SK-N-SH (cell line): ENCODE measurements around the gene CACNA1A. TPM values are rescaled to one million over a fixed set of nuclear protein-coding genes. Genes with fewer than 3 reads are reported as not detected.
A peak's percentile ranks its signal among the peaks of the same experiment; 100 is the strongest.

Source experiments
- CTCF ChIA-PET: fragments of 300-600, 350-600 bp; formaldehyde crosslinking; extraction: SDS; loops from one replicate; lab custom pipeline; 2021; lab: Yijun Ruan, JAX
- POLR2A ChIA-PET: fragments of 350-600 bp; sonication (Branson Sonifier 250); formaldehyde crosslinking; extraction: SDS; loops from one replicate; lab custom pipeline; 2020; ENCODE audit warnings: antibody characterized with exemption, inconsistent platforms; lab: Yijun Ruan, JAX
- DNase-seq: peaks from one replicate; pipeline ENCODE4 v3.0.0; 2012
- H2AFZ ChIP-seq: fragments of 200-600 bp; sonication (generic); 2 replicates; pipeline ENCODE4 v1.8.1; 2016; ENCODE audit warnings: antibody characterized with exemption, mild to moderate bottlenecking, low read depth
- H3F3A ChIP-seq: fragments of 200-600 bp; sonication (generic); replicated peaks from 2 replicates; pipeline ENCODE3; 2016; ENCODE audit warnings: antibody characterized with exemption, mild to moderate bottlenecking; ENCODE audit not compliant: insufficient read depth
- H3K27ac ChIP-seq, 2 experiments: fragments of 200-500 bp in 1 of 2; fragments of 200-600 bp in 1 of 2; sonication (Bioruptor generic) in 1 of 2; sonication (generic), shearing (Covaris generic) in 1 of 2; 2 replicates each; pipeline versions ENCODE4 v1.5.1 to v1.6.1; 2014 to 2016; ENCODE audit warnings: low read depth in 2 of 2, inconsistent platforms in 1 of 2, low read length in 1 of 2, mild to moderate bottlenecking in 1 of 2, mixed read lengths in 1 of 2
- H3K27me3 ChIP-seq: fragments of 200-600 bp; sonication (generic), shearing (Covaris generic); 2 replicates; pipeline ENCODE4 v1.6.1; 2016; ENCODE audit warnings: mixed run types; ENCODE audit not compliant: insufficient read depth
- H3K36me3 ChIP-seq, 2 experiments: fragments of 200-500 bp in 1 of 2; fragments of 200-600 bp in 1 of 2; sonication (Bioruptor generic) in 1 of 2; sonication (generic) in 1 of 2; replicated peaks in 1 of 2; 2 replicates each; pipeline versions ENCODE3 to v1.5.1; 2014 to 2016; ENCODE audit warnings: low read length in 1 of 2, mild to moderate bottlenecking in 1 of 2; ENCODE audit not compliant: insufficient read depth in 2 of 2, control insufficient read depth in 1 of 2
- H3K4me1 ChIP-seq, 2 experiments: fragments of 200-500 bp in 1 of 2; fragments of 200-600 bp in 1 of 2; sonication (Bioruptor generic) in 1 of 2; sonication (generic), shearing (Covaris generic) in 1 of 2; 2 replicates each; pipeline versions ENCODE4 v1.5.1 to v1.6.1; 2014 to 2016; ENCODE audit warnings: low read depth in 1 of 2, low read length in 1 of 2, mixed run types in 1 of 2; ENCODE audit not compliant: insufficient read depth in 2 of 2, control insufficient read depth in 1 of 2
- H3K4me2 ChIP-seq: fragments of 200-600 bp; sonication (generic), shearing (Covaris generic); 2 replicates; pipeline ENCODE4 v1.6.1; 2017; ENCODE audit warnings: mixed run types
- H3K4me3 ChIP-seq, 2 experiments: fragments of 200-500 bp in 1 of 2; fragments of 200-600 bp in 1 of 2; sonication (Bioruptor generic) in 1 of 2; sonication (generic), shearing (Covaris generic) in 1 of 2; 2 replicates each; pipeline versions ENCODE4 v1.5.1 to v1.8.1; 2014 to 2016; ENCODE audit warnings: low read depth in 2 of 2, inconsistent platforms in 1 of 2, low read length in 1 of 2, mild to moderate bottlenecking in 1 of 2, mixed read lengths in 1 of 2, moderate library complexity in 1 of 2
- H3K79me2 ChIP-seq: fragments of 200-600 bp; sonication (generic); 2 replicates; pipeline ENCODE4 v1.8.1; 2017; ENCODE audit warnings: mild to moderate bottlenecking; ENCODE audit not compliant: insufficient read depth
- H3K9ac ChIP-seq: fragments of 200-600 bp; sonication (generic); 2 replicates; pipeline ENCODE4 v1.6.1; 2017; ENCODE audit warnings: mixed run types
- H3K9me2 ChIP-seq: fragments of 200-600 bp; sonication (generic); 2 replicates; pipeline ENCODE4 v1.6.1; 2017; ENCODE audit warnings: mixed run types
- H3K9me3 ChIP-seq: fragments of 200-600 bp; sonication (generic); 2 replicates; pipeline ENCODE4 v1.6.1; 2017; ENCODE audit warnings: mixed run types, mild to moderate bottlenecking, moderate library complexity
- H4K20me1 ChIP-seq: fragments of 200-600 bp; sonication (generic); 2 replicates; pipeline ENCODE4 v1.6.1; 2017; ENCODE audit warnings: mild to moderate bottlenecking, mixed run types; ENCODE audit not compliant: insufficient read depth
- ELF1 ChIP-seq: IDR thresholded peaks from 2 replicates; pipeline ENCODE4 v1.4.0; 2012
- EP300 ChIP-seq, 2 experiments: IDR thresholded peaks; 2 replicates each; pipeline versions ENCODE4 v1.4.0 to v1.6.1; 2012; ENCODE audit warnings: borderline replicate concordance in 1 of 2, low read depth in 1 of 2, low read length in 1 of 2
- EZH2phosphoT487 ChIP-seq: fragments of 200-600 bp; sonication (generic); IDR thresholded peaks from 2 replicates; pipeline ENCODE4 v1.6.1; 2017; ENCODE audit warnings: low read depth, mixed run types, mild to moderate bottlenecking, antibody characterized with exemption, moderate library complexity, borderline replicate concordance
- FOSL2 ChIP-seq: IDR thresholded peaks from 2 replicates; pipeline ENCODE4 v1.4.0; 2012; ENCODE audit warnings: low read depth, mild to moderate bottlenecking, moderate library complexity, borderline replicate concordance
- FOXJ3 ChIP-seq: sonication (generic); formaldehyde crosslinking; IDR thresholded peaks from 2 replicates; pipeline ENCODE4 v1.5.1; 2020; ENCODE audit warnings: mild to moderate bottlenecking, missing genetic modification reagents
- FOXM1 ChIP-seq: IDR thresholded peaks from 2 replicates; pipeline ENCODE4 v1.4.0; 2012; ENCODE audit warnings: low read depth, mild to moderate bottlenecking
- GATA2 ChIP-seq: sonication (generic); formaldehyde crosslinking; IDR thresholded peaks from 2 replicates; pipeline ENCODE4 v1.5.0; 2020; ENCODE audit warnings: mild to moderate bottlenecking, missing genetic modification reagents
- IRF3 ChIP-seq: fragments of 150-350 bp; IDR thresholded peaks from 2 replicates; pipeline ENCODE4 v1.6.1; 2016; ENCODE audit warnings: mild to moderate bottlenecking, low read depth, low read length
- JUND ChIP-seq: IDR thresholded peaks from 2 replicates; pipeline ENCODE4 v1.4.0; 2012
- MAX ChIP-seq: IDR thresholded peaks from 2 replicates; pipeline ENCODE4 v1.4.0; 2012; ENCODE audit warnings: low read depth
- MEF2A ChIP-seq: IDR thresholded peaks from 2 replicates; pipeline ENCODE4 v1.4.0; 2012; ENCODE audit warnings: low read depth, borderline replicate concordance
- NRF1 ChIP-seq: IDR thresholded peaks from 2 replicates; pipeline ENCODE4 v1.6.1; 2012; ENCODE audit warnings: low read depth, mild to moderate bottlenecking, low read length
- POLR2AphosphoS5 ChIP-seq: IDR thresholded peaks from 2 replicates; pipeline ENCODE4 v1.6.1; 2012; ENCODE audit warnings: low read depth, low read length
- RAD21 ChIP-seq: IDR thresholded peaks from 2 replicates; pipeline ENCODE4 v1.6.1; 2012; ENCODE audit warnings: mild to moderate bottlenecking, low read length
- RCOR1 ChIP-seq: fragments of 150-350 bp; IDR thresholded peaks from 2 replicates; pipeline ENCODE4 v1.6.1; 2017; ENCODE audit warnings: antibody characterized with exemption, low read length
- RFX5 ChIP-seq: IDR thresholded peaks from 2 replicates; pipeline ENCODE4 v1.6.1; 2012; ENCODE audit warnings: mild to moderate bottlenecking, improper control_type of control experiment, low read length
- RXRA ChIP-seq: IDR thresholded peaks from 2 replicates; pipeline ENCODE4 v1.4.0; 2012; ENCODE audit warnings: low read depth, mild to moderate bottlenecking, borderline replicate concordance
- SIN3A ChIP-seq: IDR thresholded peaks from 2 replicates; pipeline ENCODE4 v1.6.1; 2012; ENCODE audit warnings: low read depth, mild to moderate bottlenecking, low read length, moderate library complexity, borderline replicate concordance
- SMC3 ChIP-seq: IDR thresholded peaks from 2 replicates; pipeline ENCODE4 v1.6.1; 2012; ENCODE audit warnings: low read depth, low read length, improper control_type of control experiment
- TAF1 ChIP-seq: IDR thresholded peaks from 2 replicates; pipeline ENCODE4 v1.6.1; 2012; ENCODE audit warnings: low read depth, mild to moderate bottlenecking, low read length, moderate library complexity, borderline replicate concordance
- TCF12 ChIP-seq: IDR thresholded peaks from 2 replicates; pipeline ENCODE4 v1.4.0; 2012
- TEAD4 ChIP-seq: IDR thresholded peaks from 2 replicates; pipeline ENCODE4 v1.4.0; 2012; ENCODE audit warnings: mild to moderate bottlenecking, borderline replicate concordance; ENCODE audit not compliant: insufficient read depth
- USF1 ChIP-seq: IDR thresholded peaks from 2 replicates; pipeline ENCODE4 v1.4.0; 2012; ENCODE audit warnings: low read depth, borderline replicate concordance
- YY1 ChIP-seq: IDR thresholded peaks from 2 replicates; pipeline ENCODE4 v1.4.0; 2012; ENCODE audit warnings: low read depth, mild to moderate bottlenecking
- ZBTB33 ChIP-seq: IDR thresholded peaks from 2 replicates; pipeline ENCODE4 v1.4.0; 2012; ENCODE audit warnings: low read depth, borderline replicate concordance
- WGBS: methylation state at CpG from one replicate; pipeline ENCODE4 v1.1.6; 2017; ENCODE audit warnings: low lambda C conversion rate; 5-methylcytosine and 5-hydroxymethylcytosine counted together
- polyA plus RNA-seq, 3 experiments: library from polyadenylated mRNA; depleted of rRNA; stranded (reverse); fragments of >200 nt; gene quantifications; 2 replicates each; pipeline ENCODE4 v1.2.3, GENCODE V29; 2012
- TF ChIP-seq, protein P1 (sequence below): fragments of 150-350 bp; IDR thresholded peaks from 2 replicates; pipeline ENCODE4 v1.6.1; 2017; ENCODE audit warnings: antibody characterized with exemption, low read length, low read depth, borderline replicate concordance
- TF ChIP-seq, protein P2 (sequence below): IDR thresholded peaks from 2 replicates; pipeline ENCODE4 v1.6.1; 2012; ENCODE audit warnings: mild to moderate bottlenecking, low read depth, low read length, moderate library complexity

The CACNA1A gene
- polyA plus RNA-seq, 1 of the 3 experiments (the other 2 are of a cell fraction): 1.3 TPM

DNA sequence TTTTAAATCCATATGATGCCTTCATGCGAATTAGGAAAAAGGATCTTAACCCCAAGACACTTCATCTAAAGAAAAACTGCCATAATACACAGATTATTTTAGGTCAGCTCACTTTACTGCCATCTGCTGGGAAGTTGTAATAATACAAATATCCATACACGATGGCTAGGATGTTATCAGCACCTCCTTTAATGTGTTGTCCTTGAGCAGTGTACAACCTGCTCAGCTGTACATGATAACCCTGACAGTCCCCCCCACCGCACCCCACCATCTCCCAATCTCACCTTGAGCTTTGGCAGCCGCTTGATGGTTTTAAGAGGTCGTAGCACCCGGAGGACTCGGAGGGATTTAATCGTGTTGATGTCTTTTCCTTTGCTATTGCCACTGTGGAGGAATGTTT is 243.8 kb downstream of the CACNA1A start:
- peak; percentile 66 for DNase-seq
- 8% methylated on average over 8 of the region's 8 CpGs for WGBS
- POLR2A ChIA-PET: interaction anchor here (0.5 to 1.0 kb wide), 2 partner anchors 98 to 285 kb away, joined by 3 read pairs; no protein-coding TSS in a partner anchor
- TF ChIP-seq TEAD4: no peak
- TF ChIP-seq EZH2phosphoT487: no peak
- no peak for TF ChIP-seq FOXM1
- peak; percentile 69 for TF ChIP-seq SMC3
- TF ChIP-seq RXRA: no peak
- no peak for TF ChIP-seq JUND
- no peak for TF ChIP-seq ZBTB33
- TF ChIP-seq NRF1: no peak
- TF ChIP-seq YY1: no peak
- TF ChIP-seq MEF2A: no peak
- no peak for TF ChIP-seq EP300 (IDR thresholded peaks at IDR 0.05; ENCODE audit: borderline replicate concordance in 1 of 2, low read depth in 1 of 2, low read length in 1 of 2)
- no peak for TF ChIP-seq FOXJ3 (CRISPR knock-in tag)
- TF ChIP-seq, protein P1, sequence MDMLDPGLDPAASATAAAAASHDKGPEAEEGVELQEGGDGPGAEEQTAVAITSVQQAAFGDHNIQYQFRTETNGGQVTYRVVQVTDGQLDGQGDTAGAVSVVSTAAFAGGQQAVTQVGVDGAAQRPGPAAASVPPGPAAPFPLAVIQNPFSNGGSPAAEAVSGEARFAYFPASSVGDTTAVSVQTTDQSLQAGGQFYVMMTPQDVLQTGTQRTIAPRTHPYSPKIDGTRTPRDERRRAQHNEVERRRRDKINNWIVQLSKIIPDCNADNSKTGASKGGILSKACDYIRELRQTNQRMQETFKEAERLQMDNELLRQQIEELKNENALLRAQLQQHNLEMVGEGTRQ: no peak
- TF ChIP-seq POLR2AphosphoS5: no peak
- no peak for TF ChIP-seq SIN3A
- TF ChIP-seq TCF12: no peak
- 0 out of 2 replicates have a peak, but pooled peaks have one; percentile 28 for TF ChIP-seq RCOR1
- TF ChIP-seq MAX: no peak
- TF ChIP-seq GATA2: peak; percentile 36; the same call in 1 of the 2 replicates
- peak; percentile 71 for TF ChIP-seq RAD21
- no peak for TF ChIP-seq USF1
- no peak for TF ChIP-seq RFX5
- TF ChIP-seq FOSL2: no peak
- no peak for TF ChIP-seq ELF1
- TF ChIP-seq IRF3: no peak
- TF ChIP-seq, protein P2, sequence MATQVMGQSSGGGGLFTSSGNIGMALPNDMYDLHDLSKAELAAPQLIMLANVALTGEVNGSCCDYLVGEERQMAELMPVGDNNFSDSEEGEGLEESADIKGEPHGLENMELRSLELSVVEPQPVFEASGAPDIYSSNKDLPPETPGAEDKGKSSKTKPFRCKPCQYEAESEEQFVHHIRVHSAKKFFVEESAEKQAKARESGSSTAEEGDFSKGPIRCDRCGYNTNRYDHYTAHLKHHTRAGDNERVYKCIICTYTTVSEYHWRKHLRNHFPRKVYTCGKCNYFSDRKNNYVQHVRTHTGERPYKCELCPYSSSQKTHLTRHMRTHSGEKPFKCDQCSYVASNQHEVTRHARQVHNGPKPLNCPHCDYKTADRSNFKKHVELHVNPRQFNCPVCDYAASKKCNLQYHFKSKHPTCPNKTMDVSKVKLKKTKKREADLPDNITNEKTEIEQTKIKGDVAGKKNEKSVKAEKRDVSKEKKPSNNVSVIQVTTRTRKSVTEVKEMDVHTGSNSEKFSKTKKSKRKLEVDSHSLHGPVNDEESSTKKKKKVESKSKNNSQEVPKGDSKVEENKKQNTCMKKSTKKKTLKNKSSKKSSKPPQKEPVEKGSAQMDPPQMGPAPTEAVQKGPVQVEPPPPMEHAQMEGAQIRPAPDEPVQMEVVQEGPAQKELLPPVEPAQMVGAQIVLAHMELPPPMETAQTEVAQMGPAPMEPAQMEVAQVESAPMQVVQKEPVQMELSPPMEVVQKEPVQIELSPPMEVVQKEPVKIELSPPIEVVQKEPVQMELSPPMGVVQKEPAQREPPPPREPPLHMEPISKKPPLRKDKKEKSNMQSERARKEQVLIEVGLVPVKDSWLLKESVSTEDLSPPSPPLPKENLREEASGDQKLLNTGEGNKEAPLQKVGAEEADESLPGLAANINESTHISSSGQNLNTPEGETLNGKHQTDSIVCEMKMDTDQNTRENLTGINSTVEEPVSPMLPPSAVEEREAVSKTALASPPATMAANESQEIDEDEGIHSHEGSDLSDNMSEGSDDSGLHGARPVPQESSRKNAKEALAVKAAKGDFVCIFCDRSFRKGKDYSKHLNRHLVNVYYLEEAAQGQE: no peak
- no peak for TF ChIP-seq TAF1

More for the DNA sequence above, 243.8 kb downstream of the CACNA1A start:
- Histone ChIP-seq H3K27ac (no peak overlapping the region), H3K27me3 (peaks cover 55% of the 10 kb centered on the region; the same call in 1 of the 2 replicates), H3K9ac (no peak overlapping the region), H3K4me1 (peaks cover 0 to 3% of the 10 kb centered on the region in 2 experiments; a peak in 2 of 4 replicates), H2AFZ (no peak overlapping the region), H3K9me3 (no peaks in the 10 kb centered on the region), H3K4me3 (no peak overlapping the region), H3K9me2 (no peaks in the 10 kb centered on the region), H4K20me1 (no peaks in the 10 kb centered on the region), H3F3A (peaks cover 7% of the 10 kb centered on the region), H3K36me3 (no peaks in the 10 kb centered on the region), H3K79me2 (no peaks in the 10 kb centered on the region), H3K4me2 (no peak overlapping the region)
- CTCF ChIA-PET: interaction anchor here (0.6 to 2.6 kb wide), 26 partner anchors 9 to 297 kb away, joined by 3 to 13 read pairs (median 4); partner anchors contain the start of genes IER2 and STX10
